ENCODE measurements around the gene ZBED4.

The ZBED4 gene

DNA sequence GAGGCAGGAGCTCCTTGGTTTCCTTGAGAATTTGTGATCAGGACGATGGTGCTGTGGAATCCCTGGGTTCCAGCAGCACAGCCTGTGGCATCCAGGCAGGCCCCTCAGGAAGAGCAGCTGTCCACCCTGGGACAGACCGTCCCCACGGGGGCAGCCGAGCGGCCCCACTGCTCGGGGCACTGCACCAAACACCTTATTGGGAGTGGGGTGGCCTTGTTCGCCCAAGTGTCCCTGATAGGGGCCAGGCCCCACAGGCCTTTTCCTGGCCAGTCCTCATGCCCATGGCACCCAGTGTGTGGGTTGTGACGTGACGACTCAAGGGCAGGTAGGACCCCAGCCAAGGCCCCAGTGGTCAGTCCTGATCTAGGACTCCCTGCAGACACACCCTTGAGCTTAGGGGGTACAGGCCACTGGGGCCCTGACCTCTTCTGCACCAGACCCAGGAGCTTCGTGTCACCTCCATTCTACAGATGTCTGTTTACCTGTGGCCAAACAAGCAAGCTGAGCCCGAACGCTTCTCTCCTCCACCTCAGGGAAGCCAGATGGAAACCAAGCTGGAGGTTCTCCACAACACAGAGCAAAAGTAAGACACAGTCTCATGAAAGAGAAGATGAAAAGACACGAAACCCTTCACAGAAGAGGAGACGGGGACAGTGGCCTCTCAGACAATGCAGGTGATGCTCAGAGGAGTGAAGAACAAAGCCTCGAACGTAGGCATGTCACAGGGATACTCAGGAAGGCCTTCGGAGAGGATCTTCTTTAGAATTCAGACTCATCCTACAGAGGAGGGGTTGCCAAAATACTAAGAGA is 24.4 kb upstream of the ZBED4 start:
- no peak overlapping the region for H3K4me3 ChIP-seq (ENCODE audit: low read depth, low read length)
- TF ChIP-seq, protein P1, sequence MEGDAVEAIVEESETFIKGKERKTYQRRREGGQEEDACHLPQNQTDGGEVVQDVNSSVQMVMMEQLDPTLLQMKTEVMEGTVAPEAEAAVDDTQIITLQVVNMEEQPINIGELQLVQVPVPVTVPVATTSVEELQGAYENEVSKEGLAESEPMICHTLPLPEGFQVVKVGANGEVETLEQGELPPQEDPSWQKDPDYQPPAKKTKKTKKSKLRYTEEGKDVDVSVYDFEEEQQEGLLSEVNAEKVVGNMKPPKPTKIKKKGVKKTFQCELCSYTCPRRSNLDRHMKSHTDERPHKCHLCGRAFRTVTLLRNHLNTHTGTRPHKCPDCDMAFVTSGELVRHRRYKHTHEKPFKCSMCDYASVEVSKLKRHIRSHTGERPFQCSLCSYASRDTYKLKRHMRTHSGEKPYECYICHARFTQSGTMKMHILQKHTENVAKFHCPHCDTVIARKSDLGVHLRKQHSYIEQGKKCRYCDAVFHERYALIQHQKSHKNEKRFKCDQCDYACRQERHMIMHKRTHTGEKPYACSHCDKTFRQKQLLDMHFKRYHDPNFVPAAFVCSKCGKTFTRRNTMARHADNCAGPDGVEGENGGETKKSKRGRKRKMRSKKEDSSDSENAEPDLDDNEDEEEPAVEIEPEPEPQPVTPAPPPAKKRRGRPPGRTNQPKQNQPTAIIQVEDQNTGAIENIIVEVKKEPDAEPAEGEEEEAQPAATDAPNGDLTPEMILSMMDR (IDR thresholded peaks at IDR 0.05; ENCODE audit: insufficient read depth, low read length, missing control alignments) = no peak
- POLR2A ChIA-PET = no interaction called here
- CTCF ChIA-PET = interaction anchor here (1.1 kb wide), 1 partner anchor 53 kb away, joined by 3 read pairs; no protein-coding TSS in a partner anchor
- DNase-seq (ENCODE audit: low read depth, low spot score) = no peak

DNA sequence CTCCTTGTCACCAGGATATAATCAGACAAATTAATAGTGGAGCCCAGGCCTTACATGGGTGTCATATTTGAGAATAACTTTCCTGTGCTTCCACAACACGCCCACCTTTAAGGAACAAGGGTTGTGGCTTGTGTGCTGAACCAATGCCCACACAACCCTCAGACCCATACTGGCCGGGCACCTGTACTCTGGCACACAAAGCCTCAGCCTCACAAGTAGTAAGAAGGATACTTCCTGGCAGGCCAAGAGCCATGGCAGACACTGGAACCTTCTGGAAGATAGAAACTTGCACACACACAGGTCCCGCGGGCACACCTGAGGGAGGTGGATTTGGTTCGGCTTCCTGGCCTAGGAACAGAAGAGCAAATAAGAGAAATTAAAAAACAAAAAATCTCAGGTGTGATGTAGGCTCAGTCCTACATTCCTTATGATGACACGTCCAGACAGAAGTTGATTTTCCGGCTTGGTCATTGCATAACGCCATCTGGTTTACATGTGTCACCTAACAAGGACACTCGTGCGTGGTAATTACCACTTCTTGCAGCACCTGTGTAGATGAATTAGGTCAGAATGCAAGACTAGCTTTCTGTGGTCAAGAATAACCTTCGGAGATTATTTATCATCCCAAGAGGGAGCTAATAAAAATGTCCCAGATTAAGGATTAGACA is 20.2 kb upstream of the ZBED4 start:
- no peak for DNase-seq (ENCODE audit: low read depth, low spot score)
- ChIA-PET CTCF (no interaction called here), POLR2A (no interaction called here)
- TF ChIP-seq, protein P1 (IDR thresholded peaks at IDR 0.05; ENCODE audit: insufficient read depth, low read length, missing control alignments) = no peak
- no peak overlapping the region for H3K4me3 ChIP-seq (ENCODE audit: low read depth, low read length)

DNA sequence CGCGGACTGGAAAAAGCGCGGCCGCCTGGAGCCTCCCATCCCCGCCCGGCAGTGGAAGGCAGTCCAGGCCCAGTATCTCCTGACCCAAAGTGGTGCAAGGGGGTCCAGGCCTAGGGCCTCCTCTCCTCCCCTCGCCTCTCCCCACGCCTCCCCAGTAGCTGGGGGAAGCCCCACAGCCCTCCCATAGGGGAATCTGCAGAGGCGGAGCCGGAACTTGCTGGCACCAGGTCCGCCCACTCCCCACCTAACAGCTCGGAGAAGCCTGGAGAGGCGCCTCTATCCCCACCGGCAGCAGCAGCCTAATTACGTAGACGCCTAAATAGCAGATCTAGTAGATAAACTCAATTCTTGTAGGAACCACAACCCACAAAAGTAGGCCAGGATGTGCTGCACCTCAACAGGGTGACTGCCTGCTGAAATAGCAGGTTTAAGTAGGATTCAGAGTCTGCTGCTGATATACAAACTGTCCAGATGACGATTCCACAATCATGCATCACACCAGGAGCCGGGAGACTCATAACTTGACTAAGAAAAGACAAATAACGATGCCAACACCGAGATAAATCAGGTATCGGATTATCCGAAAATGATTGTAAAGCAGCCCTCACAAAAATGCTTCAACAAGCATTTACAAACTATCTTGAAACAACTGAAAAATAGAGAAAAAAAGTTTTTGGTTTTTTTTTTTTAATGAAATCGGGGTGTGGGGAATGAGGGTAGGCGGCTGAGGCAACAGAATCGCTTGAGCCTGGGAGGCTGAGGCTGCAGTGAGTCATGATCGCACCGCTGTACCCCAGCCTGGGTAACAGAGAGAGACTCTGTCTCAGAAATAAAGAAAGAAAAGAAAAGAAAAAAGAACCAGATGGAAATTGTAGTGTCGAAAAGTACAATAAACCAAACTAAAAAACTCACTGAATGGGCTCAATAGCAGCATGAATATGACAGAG is 14.6 kb upstream of the ZBED4 start:
- TF ChIP-seq, protein P1 (IDR thresholded peaks at IDR 0.05; ENCODE audit: insufficient read depth, low read length, missing control alignments) = no peak
- no peak overlapping the region for H3K4me3 ChIP-seq (ENCODE audit: low read depth, low read length)
- ChIA-PET POLR2A (no interaction called here), CTCF (interaction anchor here (1.1 kb wide), 1 partner anchor 9 kb away, joined by 3 read pairs; no protein-coding TSS in a partner anchor)
- no peak for DNase-seq (ENCODE audit: low read depth, low spot score)

DNA sequence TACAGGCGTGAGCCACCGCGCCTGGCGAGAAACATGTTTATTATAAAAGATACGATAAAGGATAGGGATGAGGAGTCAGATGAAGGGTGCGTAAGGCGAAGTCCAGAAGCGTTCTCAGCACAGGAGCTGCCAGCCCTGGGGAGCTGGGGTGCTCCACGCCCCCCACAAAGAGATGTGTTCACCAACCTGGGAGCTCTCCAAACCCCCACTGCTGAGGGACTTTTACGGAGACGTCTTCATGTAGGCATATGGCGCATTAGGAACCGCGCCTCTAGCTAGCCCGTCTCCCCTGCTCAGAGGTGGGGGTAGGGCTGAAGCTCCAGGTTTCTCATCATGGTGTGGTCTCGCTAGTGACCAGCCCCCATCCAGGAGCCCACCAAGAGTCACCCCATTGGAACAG is 8.4 kb upstream of the ZBED4 start:
- no peak overlapping the region for H3K4me3 ChIP-seq (ENCODE audit: low read depth, low read length)
- CTCF ChIA-PET = no interaction called here
- DNase-seq (ENCODE audit: low read depth, low spot score) = no peak
- POLR2A ChIA-PET = no interaction called here
- TF ChIP-seq, protein P1 (IDR thresholded peaks at IDR 0.05; ENCODE audit: insufficient read depth, low read length, missing control alignments) = no peak

DNA sequence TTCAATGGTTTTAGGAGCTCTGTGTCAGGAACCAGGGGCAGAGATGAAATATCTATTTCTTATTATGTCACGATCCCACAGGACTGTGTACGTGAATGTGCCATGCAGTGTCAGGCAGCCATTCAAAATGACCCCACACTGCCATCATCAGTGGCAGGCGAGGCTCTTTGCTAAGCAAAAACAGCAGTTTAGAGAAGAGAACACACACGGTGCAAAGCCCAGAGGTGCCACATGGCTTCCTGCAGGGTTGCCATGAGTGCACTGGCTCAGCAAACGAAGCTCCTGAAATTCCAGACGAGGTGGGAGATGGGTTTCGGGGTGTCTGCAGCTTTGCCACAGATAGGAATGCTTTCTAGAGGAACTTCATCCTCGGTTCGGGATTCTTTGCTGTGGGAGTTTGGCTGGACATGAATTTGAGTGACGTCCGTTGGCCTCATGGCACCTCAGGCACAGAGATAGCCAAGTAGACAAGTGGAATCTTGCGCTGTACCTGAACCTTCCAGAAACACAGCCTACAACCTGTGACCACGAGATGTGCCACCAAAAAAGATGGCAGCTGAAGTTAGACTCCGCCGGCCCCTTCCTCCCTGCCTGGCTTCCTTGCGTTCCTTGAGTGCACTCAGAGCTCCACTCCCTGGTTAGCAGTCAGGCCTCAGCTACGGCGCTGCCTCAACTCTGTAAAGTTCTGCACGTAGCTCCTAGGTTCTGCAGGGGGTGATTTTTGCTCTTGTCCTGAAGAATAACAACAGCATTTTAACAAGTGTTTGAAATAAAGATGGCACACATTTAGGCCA is 7.8 kb upstream of the ZBED4 start:
- CTCF ChIA-PET = no interaction called here
- POLR2A ChIA-PET = no interaction called here
- TF ChIP-seq, protein P1 (IDR thresholded peaks at IDR 0.05; ENCODE audit: insufficient read depth, low read length, missing control alignments) = no peak
- DNase-seq (ENCODE audit: low read depth, low spot score) = no peak
- no peak overlapping the region for H3K4me3 ChIP-seq (ENCODE audit: low read depth, low read length)
